Measurements from ENCODE around the gene BMERB1.

The BMERB1 gene

DNA sequence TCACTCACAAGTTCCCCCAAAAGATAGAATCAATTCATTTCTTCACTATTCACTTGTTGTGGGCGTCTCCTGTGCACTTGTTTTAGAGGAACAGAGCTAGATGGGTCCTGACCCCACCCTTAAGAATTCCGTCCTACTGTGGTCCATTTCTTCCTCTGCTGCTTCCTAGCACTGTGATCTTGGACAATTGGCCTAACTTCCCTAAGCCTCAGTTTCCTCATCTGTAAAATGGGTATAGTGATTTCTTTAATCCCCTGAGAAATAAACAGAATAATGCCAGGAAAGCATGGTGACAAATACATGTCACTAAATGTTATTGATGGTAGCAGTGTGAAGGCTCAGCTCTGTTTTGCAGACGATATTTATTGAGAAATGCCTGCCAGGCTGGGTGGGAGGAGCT is 9.9 kb downstream of the BMERB1 start:
- TF ChIP-seq, protein P1, sequence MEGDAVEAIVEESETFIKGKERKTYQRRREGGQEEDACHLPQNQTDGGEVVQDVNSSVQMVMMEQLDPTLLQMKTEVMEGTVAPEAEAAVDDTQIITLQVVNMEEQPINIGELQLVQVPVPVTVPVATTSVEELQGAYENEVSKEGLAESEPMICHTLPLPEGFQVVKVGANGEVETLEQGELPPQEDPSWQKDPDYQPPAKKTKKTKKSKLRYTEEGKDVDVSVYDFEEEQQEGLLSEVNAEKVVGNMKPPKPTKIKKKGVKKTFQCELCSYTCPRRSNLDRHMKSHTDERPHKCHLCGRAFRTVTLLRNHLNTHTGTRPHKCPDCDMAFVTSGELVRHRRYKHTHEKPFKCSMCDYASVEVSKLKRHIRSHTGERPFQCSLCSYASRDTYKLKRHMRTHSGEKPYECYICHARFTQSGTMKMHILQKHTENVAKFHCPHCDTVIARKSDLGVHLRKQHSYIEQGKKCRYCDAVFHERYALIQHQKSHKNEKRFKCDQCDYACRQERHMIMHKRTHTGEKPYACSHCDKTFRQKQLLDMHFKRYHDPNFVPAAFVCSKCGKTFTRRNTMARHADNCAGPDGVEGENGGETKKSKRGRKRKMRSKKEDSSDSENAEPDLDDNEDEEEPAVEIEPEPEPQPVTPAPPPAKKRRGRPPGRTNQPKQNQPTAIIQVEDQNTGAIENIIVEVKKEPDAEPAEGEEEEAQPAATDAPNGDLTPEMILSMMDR (IDR thresholded peaks at IDR 0.05), result no peak

DNA sequence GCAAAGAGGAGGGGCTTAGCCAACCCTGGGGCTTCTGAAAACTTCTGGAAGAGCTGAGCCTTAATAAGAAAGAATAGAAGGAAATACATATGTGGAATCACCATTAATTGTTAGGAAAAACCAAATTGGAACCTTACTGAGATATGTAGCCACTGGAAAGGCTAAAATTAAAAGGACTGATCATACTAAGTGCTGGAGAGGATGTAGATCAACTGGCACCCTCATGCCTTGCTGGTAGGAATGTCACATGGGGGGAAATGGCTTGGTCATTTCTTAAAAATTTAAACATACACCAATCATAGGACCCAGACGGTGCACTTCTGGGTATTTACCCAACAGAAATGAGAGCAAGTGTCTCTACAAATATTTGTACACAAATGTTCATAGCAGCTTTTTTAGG is 11.1 kb downstream of the BMERB1 start:
- TF ChIP-seq, protein P1 (IDR thresholded peaks at IDR 0.05), result no peak

DNA sequence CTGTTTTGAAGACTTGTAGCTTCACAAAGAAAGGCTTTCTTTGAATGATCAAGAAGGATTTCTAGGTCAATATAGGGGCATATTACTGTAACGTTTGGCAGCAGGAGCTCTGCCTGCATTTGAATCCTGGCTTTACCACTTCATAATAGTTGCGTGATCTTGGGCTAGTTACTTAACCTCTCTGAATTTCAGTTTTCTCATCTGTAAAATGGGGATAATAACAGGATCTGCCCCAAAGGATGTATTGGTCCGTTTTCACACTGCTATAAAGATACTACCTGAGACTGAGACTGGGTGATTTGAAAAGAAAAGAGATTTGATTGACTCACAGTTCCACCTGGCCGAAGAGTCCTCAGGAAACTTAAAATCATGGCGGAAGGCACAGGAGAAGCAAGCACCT is 12.5 kb downstream of the BMERB1 start:
- TF ChIP-seq, protein P1 (IDR thresholded peaks at IDR 0.05), result no peak

DNA sequence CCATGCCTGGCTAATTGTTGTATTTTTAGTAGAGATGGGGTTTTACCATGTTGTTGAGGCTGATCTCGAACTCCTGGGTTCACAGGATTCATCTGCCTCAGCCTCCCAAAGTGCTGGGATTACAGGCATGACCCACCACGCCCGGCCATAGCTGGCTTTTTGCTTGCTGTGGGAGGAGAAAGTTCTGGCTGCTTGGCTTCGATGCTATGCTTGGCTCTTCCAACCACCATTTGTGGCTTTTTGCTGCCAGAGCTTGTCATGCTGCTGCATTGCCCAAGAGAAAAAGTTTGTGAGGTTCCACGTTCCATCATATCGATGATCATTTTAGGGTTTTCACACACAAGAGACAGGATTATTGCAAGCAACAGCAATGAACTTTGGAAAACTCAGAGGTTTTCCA is 16.2 kb downstream of the BMERB1 start:
- TF ChIP-seq, protein P1 (IDR thresholded peaks at IDR 0.05), result no peak

DNA sequence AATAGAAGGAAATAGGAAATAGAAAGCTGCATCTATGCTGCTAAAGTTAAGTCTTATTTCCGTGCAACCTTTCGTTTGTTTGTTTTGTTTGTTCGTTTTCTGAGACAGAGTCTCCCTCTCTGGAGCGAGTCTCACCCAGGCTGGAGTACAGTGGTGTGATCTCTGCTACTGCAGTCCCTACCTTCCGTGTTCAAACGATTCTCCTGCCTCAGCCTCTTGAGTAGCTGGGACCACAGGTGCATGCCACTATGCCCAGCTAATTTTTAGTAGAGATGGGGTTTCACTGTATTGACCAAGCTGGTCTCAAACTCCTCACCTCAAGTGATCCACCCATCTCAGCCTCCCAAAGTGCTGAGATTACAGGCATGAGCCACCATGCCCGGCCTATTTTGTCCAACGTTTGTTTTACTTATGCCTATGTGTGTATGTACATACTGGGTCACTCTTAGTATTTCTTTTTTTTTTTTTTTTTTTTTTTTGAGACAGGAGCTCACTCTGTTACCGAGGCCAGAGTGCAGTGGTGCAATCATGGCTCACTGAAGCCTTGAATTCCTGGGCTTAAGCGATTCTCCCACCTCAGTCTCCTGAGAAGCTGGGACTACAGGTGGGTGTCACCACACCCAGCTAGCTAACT is 16.8 kb downstream of the BMERB1 start:
- TF ChIP-seq, protein P1 (IDR thresholded peaks at IDR 0.05), result no peak

DNA sequence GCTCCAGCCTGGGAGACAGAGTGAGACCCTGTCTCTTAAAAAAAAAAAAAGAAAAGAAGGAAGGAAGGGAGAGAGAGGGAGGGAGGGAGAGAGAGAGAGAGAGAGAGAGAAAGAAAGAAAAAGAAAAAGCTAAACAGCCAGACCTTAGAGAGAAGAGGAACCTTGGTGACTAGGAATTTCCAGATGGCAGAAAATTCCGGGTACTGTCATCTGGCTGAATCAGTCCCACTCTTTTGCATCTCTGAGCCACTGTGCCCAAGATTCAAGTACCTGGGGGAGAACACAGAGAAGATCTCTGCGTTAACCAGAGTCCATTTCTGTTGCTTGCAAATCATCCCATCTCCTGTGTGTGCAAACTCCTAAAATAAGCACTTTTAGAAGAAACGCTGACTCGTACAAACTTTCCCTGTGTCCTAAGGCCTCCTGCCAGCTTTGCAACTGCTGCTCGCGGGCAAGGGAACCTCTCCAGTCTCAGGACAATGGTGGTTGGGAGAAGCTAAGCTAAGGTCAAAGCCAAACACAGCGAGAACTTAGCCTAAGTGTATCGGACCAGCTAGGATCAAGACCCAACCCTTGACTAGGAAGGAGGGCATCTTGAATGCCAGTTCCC is 18.0 kb downstream of the BMERB1 start:
- TF ChIP-seq, protein P1 (IDR thresholded peaks at IDR 0.05), result no peak

DNA sequence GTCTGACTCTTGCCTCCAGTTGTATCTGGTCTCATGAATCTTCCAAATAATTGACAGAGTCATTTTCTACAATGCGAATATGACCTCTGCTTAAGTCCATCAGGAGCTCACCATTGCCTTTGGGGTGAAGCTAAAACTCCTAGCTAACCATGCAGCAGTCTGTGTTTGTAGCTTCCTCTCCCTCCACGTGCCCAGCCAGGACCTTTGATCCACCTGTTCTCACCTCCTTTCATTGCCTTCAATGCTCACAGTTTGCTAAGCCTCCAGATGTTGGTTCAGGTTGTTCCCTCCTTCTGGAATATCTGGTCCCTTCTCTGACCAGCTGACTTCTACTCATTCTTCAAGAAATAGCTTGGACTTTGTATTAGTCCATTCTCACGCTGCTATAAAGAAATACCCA is 23.0 kb downstream of the BMERB1 start:
- TF ChIP-seq, protein P1 (IDR thresholded peaks at IDR 0.05), result no peak
